NCI-H187 treated with DMSO at 0.1 percent for 48 hours (cell line): ENCODE data around the gene OSBPL5.
"Not testable (repeated sequence)": the region's sequence is repeated elsewhere in the genome, so short reads cannot be mapped to it uniquely, and the experiment has no call there.

ENCODE experiments used
- DNase-seq: peaks from one replicate; lab custom pipeline; 2025; lab: John Stamatoyannopoulos, UW

The OSBPL5 gene

DNA sequence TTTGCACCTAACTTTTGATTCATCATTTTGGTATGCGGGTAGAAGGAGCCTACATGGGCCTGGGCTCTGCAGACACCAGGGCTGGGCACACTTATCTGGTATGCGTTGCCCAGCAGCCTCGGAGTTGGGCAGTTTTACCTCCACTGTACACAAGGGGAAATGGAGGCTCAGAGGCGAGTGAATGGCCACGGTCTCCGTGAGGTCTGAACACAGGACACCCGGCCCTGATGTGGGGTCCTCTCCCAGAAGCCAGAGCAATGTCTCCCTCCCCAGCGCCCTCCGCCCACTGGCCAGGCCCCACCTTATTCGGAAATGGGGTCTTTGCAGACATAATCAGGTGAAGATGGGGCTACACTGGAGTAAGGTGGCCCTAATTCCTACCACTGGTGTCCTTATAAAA lies 43.7 kb downstream of the OSBPL5 start:
- DNase-seq: no peak

GRCh38 chr11:3120071-3120792 lies 44.9 kb downstream of the OSBPL5 start:
- no peak for DNase-seq

GRCh38 chr11:3119141-3119821 lies 45.8 kb downstream of the OSBPL5 start:
- no peak for DNase-seq

GRCh38 chr11:3115321-3115720 lies 49.8 kb downstream of the OSBPL5 start:
- DNase-seq: no peak

DNA sequence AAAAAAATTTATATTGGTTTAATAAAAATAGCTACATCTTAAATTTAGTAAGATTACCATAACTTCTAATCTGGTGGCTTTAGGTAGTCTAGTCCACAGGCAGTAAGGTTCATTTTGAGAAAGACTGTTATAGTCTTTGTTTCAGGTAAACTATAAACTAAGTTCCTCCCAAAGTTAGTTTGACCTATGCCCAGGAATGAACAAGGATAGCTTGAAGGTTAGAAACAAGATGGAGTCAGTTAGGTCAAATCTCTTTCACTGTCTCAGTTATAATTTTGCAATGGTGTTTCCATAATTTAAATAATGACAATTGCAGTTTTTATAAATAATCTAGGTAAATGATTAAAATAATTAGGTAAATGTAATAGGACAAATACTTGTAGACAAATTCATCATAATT lies 51.4 kb downstream of the OSBPL5 start:
- DNase-seq: not testable (repeated sequence)

DNA sequence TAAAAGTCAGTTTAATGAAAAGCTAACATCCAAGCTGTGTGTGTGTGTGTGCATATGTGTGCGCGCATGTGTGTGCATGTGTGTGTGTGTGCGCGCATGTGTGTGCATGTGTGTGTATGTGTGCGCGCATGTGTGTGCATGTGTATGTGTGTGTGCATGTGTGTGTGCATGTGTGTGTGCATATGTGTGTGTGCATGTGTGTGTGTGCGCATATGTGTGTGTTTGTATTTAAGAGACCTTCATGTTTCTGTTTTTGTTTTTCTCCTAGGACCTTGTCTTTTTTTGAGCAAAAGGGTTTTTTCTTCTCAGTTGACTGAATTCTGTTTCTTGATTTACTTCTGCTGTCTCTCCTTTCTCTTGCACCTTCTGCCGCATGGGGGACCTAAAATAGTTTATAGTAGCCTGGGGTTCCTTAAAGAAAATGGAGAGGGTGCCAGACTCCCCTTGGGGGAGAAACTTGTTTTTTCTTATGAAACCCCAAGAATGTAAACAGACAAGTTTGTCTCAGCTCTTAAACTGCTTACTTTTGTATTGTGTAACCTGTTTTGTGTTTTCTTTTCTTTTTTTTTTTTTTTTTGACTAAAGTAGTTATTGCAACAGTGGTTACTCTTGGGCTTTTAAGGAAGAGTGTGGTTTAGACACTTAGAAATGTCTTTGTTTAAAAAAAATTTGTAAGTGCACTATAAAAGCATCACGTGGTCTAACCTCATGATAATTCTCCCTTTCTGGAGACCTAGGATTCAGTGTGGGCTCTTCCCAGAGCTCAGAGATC lies 53.0 kb downstream of the OSBPL5 start:
- DNase-seq: no peak

DNA sequence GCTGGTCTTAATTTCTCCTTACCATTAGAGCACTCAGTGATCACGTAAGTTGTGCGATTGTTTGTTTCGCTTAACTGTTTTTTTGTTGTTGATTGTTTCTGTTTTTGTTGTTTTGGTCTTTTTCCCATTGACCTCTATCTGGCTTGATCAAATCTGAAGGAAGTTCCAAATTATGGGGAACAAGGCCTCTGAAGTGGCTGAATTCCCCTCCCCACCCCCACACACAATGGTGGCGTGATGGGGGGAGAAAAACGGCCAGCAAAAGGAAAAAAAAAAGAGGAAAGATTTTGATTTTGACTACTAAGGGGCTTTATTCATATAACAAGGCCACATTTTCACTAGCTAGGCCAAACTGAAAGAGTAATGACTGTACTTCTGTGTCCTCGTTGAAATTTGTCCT lies 53.6 kb downstream of the OSBPL5 start:
- no peak for DNase-seq

- no peak for DNase-seq
Measured at GRCh38 chr11:3109921-3110706, 55.0 kb downstream of the OSBPL5 start.

- DNase-seq: no peak
Measured at GRCh38 chr11:3109434-3109833, 55.7 kb downstream of the OSBPL5 start.

DNA sequence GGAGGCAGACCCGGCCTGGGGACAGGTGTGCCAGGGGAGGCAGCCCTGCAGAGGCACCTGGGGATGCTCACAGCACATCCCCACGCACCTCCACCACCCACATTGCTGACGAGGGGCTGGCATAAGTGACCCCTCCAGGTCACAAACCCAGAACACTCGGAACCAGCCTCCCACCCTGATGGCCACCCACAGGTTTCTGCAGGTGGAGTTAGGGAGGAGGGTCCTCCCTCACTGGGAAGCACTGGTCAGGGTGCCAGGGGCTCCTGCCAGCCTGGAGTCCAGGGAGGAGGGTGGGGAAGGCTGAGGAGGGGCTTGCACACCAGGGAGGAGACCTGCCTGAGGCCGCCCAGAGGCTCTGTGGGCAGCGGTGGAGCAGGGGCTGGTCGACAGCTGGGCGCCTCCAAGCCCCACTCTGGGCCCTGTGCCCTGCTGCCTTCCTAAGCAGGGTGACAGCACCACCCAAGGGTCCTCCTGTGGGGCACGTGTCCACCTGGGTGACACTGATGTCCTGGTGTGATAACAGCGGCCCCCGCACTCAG lies 56.9 kb downstream of the OSBPL5 start:
- DNase-seq: no peak

- DNase-seq: no peak
Measured at GRCh38 chr11:3107608-3108182, 57.4 kb downstream of the OSBPL5 start.

DNA sequence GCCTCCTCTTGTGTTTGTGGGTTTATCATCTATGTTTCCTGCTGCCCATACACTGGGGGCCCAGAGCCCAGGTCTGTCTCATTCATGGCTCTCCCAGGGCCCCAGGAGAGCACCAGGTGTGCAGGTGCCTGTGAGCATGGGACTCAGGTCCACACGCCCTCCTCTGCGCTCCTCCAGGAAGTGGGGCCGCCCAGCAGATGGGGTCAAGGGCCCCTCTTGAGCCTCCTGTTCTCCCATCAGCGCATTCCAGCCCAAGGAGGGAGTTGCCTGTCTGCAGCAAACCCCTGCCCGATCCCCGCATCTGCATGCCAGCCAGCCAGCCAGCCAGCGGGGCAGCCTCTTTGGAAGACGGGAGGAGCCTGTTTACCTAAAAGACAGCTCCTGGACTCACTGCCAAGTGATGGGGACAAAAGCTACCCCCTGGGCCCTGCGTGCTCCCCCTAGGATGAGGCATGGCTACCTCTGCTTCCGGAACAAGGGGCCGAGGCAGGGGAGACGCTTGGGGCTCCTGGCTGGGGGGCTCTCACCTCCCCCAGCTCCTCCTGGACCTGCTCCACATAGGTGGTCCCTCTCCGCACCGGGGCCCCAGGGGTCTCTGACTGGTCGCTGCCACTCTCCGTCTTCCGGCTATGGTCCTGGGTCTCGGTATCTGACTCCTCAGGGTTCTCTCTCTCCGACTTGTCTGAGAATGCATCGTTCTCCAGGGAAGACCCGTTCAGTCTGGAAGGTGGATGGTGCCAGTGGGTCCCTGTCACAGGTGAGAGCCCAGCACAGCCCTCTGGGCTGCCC lies 58.2 kb downstream of the OSBPL5 start:
- DNase-seq: no peak

DNA sequence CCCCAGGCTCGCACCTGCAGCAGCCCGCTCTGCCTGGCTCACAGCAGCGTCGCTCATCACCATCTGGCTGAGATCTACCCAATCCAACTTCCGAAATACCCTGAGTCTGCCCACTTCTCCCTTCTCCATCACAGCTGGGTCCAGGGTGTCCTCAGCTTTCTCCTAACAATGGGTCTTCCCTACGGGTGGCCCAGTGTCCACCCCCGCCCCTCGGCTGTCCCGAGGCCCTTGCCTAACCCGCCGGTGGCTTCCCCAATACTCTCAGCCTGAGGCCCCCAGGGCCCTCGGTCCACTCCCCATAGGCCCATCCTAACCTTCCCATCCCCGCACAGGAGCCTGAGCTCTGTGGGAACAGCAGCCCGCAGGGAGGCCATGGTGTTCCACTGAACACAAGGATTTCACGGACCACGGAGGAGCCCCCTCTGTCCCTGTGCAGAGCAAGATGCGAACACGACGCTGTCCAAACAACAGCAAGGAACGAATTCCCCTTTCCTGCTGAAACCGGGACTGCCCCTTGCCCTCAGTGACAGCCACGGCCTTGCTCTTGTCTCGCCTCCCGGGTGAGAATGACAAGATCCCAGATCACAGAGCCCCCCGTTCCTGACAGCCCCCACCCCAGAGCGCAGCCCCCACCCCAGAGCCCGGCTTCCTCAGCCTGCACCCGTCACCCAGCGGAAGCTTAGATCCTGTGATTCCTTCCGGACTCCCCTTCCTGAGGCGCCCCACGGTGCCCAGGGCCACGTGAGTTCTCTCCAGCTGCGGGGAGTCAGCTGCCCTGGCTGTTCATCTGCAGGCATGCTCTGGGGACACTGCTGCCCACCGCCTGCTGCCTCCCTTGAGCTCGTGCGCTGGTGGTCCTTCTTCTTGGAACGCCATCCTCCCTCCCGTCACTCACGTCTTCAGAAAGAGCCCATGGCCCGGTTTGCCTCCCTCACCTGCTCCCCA lies 59.0 kb downstream of the OSBPL5 start:
- no peak for DNase-seq

- no peak for DNase-seq
Measured at GRCh38 chr11:3104961-3105790, 59.9 kb downstream of the OSBPL5 start.

DNA sequence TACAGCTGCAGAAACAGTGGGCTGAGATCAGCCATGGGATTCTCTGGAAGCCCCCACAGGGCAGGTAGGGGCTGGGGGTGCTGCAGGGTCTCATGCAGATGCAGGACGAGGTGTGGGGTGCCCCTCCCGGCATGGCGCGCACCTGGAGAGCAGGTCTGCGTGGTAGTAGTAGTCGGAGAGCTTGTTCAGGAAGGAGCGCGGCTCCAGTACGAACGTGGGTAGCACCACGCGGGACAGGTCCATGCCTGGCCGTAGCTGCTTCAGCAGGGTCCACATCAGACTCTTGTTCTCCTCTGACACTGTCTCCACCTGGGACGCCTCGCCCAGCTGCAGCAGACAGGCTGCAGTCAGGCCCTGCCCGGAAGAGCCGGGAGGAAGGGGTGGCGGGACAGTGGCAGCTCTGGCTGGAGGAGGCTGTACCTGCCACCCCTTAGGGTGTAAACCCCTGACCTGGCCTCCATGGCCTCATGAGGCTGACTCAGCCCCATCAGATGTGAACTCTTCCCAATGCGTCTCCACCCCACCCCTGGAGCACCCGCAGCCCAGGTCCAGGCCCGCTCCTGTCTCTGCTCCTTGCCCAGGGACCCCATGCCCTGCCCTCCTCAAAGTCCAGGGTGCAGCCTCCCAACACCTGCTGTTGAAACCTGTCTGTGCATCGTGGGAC lies 60.9 kb downstream of the OSBPL5 start:
- no peak for DNase-seq

DNA sequence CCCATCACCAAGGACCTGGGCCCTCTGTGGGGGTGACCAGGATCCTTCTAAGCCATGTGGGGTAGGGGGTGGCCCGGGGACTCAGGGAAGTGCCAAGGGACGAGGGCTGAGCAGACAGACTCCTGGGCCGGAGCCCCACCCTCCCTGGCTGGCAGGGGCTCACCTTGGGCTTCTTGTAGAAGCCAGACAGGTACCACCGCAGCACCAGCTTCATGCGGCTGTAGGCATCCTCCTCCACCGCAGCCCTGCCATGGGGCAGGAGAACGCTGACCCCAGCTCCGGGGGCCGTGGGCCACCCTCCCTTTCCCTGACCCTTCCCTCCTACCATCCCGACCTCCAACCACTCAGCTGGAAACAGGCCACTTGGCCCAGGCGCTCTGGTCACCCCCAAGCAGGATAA lies 62.0 kb downstream of the OSBPL5 start:
- DNase-seq: no peak

DNA sequence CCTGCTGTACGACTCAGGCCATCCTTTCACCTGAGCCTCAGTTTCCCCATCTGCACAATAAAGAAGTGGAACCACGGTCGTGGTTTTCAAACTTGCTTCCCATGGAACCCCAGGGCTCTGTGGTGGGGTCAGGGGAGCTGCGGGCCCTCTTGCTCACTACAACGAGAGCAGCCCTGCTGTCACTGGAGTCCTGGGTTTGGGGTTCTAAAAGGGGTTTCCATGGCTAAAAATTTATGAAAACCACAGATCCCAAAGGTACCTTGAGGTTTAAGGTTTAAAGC lies 62.5 kb downstream of the OSBPL5 start:
- no peak for DNase-seq

GRCh38 chr11:3101921-3102640 lies 63.0 kb downstream of the OSBPL5 start:
- no peak for DNase-seq
